Measurements from ENCODE around the gene GREM1. TPM values are rescaled to one million over a fixed set of nuclear protein-coding genes. Genes with fewer than 3 reads are reported as not detected.

The GREM1 gene
- total and polyA plus RNA-seq, 2 donors (not counting 3 experiments of a cell fraction or from before 2014, with no cell fraction given) = not detected

DNA sequence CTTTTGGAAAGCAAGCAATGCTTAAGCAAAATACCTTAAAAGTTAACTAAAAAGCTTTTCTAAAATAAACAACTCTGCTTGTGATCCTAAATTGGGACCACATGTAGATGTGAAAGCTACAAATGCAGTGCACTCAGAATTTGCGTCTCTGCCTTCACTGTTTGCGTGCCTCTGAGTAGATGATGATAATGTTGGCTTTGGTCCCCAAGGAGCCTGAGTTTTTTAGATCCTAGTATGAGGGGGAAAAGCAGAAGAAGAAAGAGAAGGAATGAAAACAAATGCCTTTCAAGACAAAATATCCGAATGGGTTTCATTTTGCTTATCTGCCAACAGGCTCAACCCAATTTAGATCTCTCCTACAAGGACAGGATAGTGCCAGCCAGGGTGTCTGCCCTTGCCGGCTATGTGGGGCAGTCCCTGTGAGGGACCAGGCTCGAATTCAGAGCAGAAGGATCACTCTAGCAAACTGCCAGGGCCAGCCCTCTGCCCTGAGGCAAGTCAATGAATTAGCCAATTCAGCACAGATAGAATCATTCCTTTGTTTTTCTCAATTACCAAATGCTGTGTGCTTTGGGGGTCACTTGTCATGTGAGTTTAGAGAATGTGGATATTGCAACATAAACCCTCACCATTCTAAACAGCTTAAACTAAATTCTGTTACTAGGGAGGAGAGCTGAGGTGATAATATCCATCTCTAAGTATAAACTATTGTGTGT lies 47.8 kb upstream of the GREM1 start:
- TF ChIP-seq, protein P1, sequence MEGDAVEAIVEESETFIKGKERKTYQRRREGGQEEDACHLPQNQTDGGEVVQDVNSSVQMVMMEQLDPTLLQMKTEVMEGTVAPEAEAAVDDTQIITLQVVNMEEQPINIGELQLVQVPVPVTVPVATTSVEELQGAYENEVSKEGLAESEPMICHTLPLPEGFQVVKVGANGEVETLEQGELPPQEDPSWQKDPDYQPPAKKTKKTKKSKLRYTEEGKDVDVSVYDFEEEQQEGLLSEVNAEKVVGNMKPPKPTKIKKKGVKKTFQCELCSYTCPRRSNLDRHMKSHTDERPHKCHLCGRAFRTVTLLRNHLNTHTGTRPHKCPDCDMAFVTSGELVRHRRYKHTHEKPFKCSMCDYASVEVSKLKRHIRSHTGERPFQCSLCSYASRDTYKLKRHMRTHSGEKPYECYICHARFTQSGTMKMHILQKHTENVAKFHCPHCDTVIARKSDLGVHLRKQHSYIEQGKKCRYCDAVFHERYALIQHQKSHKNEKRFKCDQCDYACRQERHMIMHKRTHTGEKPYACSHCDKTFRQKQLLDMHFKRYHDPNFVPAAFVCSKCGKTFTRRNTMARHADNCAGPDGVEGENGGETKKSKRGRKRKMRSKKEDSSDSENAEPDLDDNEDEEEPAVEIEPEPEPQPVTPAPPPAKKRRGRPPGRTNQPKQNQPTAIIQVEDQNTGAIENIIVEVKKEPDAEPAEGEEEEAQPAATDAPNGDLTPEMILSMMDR (IDR thresholded peaks at IDR 0.05; ENCODE audit: extremely low read depth in 1 of 2, insufficient read depth in 1 of 2, low read depth in 1 of 2, low read length in 2 of 2) = no peak
- TF ChIP-seq MYC (IDR thresholded peaks at IDR 0.05; ENCODE audit: low read depth, low read length) (no peak), GATA2 (IDR thresholded peaks at IDR 0.05; ENCODE audit: insufficient read depth, insufficient read length, low read depth, low read length) (no peak), POLR2A (IDR thresholded peaks at IDR 0.05; ENCODE audit: low read depth, low read length) (no peak), JUN (IDR thresholded peaks at IDR 0.05; ENCODE audit: borderline replicate concordance, insufficient read depth, insufficient read length, low read depth) (no peak), POLR2AphosphoS5 (IDR thresholded peaks at IDR 0.05; ENCODE audit: insufficient read depth, low read depth, low read length) (no peak), FOS (IDR thresholded peaks at IDR 0.05; ENCODE audit: borderline replicate concordance, insufficient read depth, low read length) (no peak), EZH2 (IDR thresholded peaks at IDR 0.05; ENCODE audit: borderline replicate concordance, low read depth, low read length, severe bottlenecking) (no peak)
- TF ChIP-seq, protein P2, sequence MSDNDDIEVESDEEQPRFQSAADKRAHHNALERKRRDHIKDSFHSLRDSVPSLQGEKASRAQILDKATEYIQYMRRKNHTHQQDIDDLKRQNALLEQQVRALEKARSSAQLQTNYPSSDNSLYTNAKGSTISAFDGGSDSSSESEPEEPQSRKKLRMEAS (IDR thresholded peaks at IDR 0.05; ENCODE audit: insufficient read depth, insufficient read length) = no peak
- H3K4me1 ChIP-seq (ENCODE audit: control insufficient read depth, extremely low read depth, insufficient read depth, low read length) = no peaks in the 10 kb centered on the region
- H3K4me2 ChIP-seq (ENCODE audit: insufficient read depth, low read length) = no peak overlapping the region
- no TSS peak for BruUV-seq (replicated peaks)
- no peak overlapping the region for H3K4me3 ChIP-seq (replicated peaks in 1 of 3; ENCODE audit: insufficient read depth in 1 of 3, low read depth in 1 of 3, low read length in 3 of 3)
- DNase-seq (ENCODE audit: low read depth, low spot score) (no peak), FAIRE-seq (no peak)
- H3K36me3 ChIP-seq (ENCODE audit: control insufficient read depth in 2 of 2, extremely low read depth in 1 of 2, insufficient read depth in 2 of 2, low read length in 2 of 2) = peaks cover 0 to 4% of the 10 kb centered on the region in 2 experiments
- H3K27me3 ChIP-seq (ENCODE audit: control insufficient read depth in 2 of 2, insufficient read depth in 2 of 2, low read length in 2 of 2) = no peaks in the 10 kb centered on the region
- no peak overlapping the region for H3K27ac ChIP-seq (ENCODE audit: insufficient read depth, low read depth, low read length)
- ChIA-PET POLR2A (interaction anchor here (0.7 kb wide), 1 partner anchor 16 kb away, joined by 4 read pairs; no protein-coding TSS in a partner anchor), CTCF (interaction anchor here (0.8 to 2.6 kb wide), 11 partner anchors 7 to 325 kb away, joined by 3 to 13 read pairs (median 4); no protein-coding TSS in a partner anchor)
- no peaks in the 10 kb centered on the region for H3K79me2 ChIP-seq (ENCODE audit: control insufficient read depth, insufficient read depth, low read length)
- H3K9ac ChIP-seq (replicated peaks; ENCODE audit: extremely low read depth, insufficient read depth, low read length) = no peak overlapping the region
- no peak overlapping the region for H2AFZ ChIP-seq (ENCODE audit: low read depth, low read length)
- intact Hi-C loops (cut with micrococcal nuclease) = loop anchor here (10.0 kb wide), 1 partner anchor 65 kb away; no protein-coding TSS in a partner anchor
- no peaks in the 10 kb centered on the region for H3K9me1 ChIP-seq (replicated peaks; ENCODE audit: control insufficient read depth, extremely low read depth, insufficient read depth, low read length)
- no peaks in the 10 kb centered on the region for H4K20me1 ChIP-seq (replicated peaks; ENCODE audit: control insufficient read depth, extremely low read depth, insufficient read depth, low read length)
- dilution Hi-C loops (cut with MboI; ENCODE audit: extremely low pct_ligation_motif_present, low sequenced_read_pairs) = no loop called here
- no peaks in the 10 kb centered on the region for H3K9me3 ChIP-seq (replicated peaks; ENCODE audit: control insufficient read depth, insufficient read depth, low read length)

Measured in endothelial cell of umbilical vein (primary cell).